Measurements from ENCODE around the gene ADGRE1.
"Not testable (repeated sequence)": the region's sequence is repeated elsewhere in the genome, so short reads cannot be mapped to it uniquely, and the experiment has no call there.

Gene ADGRE1

DNA sequence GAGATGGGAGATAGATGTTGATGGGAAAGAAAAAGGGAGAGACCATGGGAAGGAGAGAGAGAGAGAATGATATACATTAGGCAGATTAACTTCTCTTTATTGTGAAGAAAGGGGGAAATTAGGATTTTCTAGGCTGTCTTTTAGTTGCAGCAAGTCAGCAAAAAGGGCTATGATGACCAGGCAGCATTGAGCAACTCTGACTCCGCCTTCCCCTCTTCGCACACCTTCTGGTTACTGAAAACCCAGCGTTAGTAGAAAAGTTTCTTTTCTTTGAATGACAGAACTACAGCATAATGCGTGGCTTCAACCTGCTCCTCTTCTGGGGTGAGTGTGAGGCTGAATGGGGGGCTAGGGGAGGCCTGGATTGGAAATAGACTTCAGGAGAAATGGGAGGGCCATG lies at the start of gene ADGRE1:
ADGRE1 (plus strand) TSS at position 264 of the 400 bp plus-strand sequence; CDS start at position 294, 30 bp downstream.
- peak; percentile 16 for DNase-seq

GRCh38 chr19:6838062-6838655 lies 49.2 kb upstream of the ADGRE1 start:
- no peak for DNase-seq

DNA sequence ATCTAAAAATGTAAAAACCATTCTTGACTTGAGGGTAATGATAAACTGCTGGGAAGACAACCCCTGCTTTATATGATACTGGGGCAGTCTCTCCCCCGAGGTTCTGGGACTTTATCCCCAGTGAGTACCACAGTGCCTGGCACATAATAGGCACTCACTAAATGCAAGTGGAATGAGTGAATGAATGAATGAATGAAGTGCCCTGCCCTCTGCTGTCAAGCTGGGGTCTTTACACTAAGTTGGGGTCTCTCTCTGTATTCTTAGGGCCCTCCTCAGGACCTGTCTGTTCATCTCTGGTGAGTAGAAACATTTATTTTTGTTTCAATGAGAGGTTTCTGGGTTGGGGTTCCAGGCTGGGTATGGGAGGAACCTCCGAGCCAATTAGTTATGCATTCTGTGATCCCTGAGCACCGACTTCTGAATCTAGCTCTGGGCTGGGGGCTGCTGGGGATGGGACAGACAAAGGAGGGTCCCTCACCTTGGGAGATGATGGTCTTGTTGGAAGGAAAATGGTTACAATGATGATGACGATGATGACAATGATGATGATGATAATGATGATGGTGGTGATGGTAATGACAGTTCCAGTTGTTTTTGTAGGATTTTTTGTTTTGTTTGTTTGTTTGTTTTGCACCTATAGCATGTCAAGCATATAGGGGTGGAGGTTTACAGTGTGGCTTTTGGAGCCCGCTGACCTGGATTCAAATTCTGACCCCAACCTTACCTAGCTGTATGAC lies 44.3 kb upstream of the ADGRE1 start:
- no peak for DNase-seq

- no peak for DNase-seq
These were observed 39.6 kb upstream of the ADGRE1 start for GRCh38 chr19:6847828-6848200.

DNA sequence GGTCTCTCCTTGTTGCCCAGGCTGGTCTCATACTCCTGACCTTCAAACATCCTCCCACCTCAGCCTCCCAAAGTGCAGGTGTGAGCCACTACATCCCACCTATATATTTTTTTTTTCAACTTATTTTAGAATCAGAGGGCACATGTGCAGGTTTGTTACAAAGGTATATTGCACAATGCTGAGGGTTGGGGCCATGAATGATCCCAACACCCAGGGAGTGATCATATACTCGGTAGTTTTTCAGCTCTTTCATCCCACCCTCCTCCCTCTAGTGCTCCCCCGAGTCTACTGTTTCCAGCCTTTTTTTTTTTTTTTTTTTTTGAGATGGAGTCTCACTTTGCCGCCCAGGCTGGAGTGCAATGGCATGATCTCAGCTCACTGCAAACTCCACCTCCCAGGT lies 38.4 kb upstream of the ADGRE1 start:
- DNase-seq, result no peak

DNA sequence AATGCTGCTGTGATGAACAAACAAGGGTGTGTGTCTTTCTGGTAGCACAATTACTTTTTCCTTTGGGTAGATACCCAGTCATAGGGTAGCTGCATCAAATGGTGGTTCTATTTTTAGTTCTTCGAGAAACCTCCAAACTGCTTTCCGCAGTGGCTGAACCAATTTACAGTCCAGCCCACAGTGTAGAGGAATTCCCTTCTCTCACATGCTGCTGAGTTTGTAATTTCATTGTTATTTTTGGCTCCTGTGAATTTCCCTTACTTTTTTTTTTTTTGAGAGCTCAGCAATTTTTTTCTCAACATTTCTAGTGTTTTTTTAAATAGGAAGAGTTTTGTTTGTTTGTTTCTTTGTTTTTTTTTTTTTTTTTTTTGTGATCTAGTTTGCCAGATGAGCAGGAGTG lies 37.5 kb upstream of the ADGRE1 start:
- no peak for DNase-seq

GRCh38 chr19:6851359-6851758 lies 36.0 kb upstream of the ADGRE1 start:
- no peak for DNase-seq

GRCh38 chr19:6852001-6852400 lies 35.4 kb upstream of the ADGRE1 start:
- no peak for DNase-seq

GRCh38 chr19:6853868-6854267 lies 33.5 kb upstream of the ADGRE1 start:
- DNase-seq, result no peak

DNA sequence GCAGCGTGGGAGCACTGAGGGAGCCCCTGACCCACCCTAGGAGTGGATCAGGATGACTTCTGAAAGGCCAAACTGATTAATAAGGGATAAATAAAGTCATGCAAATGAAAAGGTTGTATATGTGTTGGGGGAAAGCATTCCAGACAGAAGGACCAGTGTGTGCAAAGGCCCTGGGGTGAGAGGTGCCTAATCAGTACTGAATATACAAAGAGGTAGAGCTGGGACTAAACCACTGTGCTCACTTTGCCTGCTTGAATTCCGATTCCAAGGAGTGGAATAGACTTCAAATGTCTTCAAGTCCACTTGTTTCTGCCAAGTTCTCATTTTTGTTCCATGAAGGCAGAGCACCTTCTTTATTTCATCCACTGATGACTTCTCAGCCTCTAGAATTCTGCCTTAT lies 32.6 kb upstream of the ADGRE1 start:
- DNase-seq, result no peak

GRCh38 chr19:6856749-6857372 lies 30.5 kb upstream of the ADGRE1 start:
- no peak for DNase-seq

DNA sequence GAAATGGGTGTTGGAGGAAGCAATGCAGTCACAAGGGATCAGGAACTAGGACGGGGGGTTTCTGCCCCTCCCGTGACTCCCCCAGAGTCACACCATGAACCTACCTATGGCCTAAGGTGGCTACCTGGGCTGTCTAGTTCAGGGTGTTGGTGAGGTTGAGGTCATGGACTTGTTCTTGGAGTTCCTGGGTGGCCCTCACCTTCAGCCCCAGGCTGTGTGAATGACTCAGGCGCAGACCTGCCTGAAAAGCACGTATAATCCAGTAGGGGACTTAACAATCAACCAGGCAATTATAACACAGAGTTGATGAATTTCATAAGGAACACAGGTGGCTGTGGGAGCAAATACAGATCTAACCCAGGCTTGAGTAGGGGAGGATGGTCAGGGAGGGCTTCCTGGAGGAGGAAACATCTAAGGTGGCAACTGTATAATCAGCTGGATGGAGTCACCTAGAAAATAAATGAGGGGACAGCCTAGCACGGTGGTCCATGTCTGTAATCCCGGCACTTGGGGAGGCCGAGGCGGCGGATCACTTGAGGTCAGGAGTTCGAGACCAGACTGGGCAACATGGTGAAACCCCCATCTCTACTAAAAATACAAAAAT lies 25.6 kb upstream of the ADGRE1 start:
- no peak for DNase-seq

GRCh38 chr19:6862673-6863078 lies 24.7 kb upstream of the ADGRE1 start:
- DNase-seq, result peak; percentile 93

GRCh38 chr19:6864325-6864940 lies 22.9 kb upstream of the ADGRE1 start:
- DNase-seq, result no peak

DNA sequence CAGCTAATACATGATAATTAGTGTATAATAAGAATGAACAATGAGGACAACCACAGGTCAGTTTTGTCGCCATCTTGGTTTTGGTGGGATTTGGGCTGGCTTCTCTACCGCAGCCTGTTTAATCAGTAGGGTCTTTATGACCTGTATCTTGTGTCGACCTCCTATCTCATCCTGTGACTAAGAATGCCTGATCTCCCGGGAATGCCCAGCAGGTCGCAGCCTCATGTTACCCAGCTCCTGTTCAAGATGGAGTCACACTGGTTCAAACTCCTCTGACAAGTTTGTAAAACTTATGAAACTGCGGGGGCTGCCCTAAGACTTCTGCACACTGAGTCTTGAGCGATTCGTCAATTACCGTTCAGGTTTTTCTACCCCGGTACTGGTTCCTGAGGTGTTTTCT lies 21.5 kb upstream of the ADGRE1 start:
- no peak for DNase-seq

- no peak for DNase-seq
These were observed 20.6 kb upstream of the ADGRE1 start for GRCh38 chr19:6866741-6867151.

GRCh38 chr19:6868351-6868750 lies 19.0 kb upstream of the ADGRE1 start:
- no peak for DNase-seq

GRCh38 chr19:6869151-6869882 lies 18.1 kb upstream of the ADGRE1 start:
- not testable (repeated sequence) for DNase-seq

DNA sequence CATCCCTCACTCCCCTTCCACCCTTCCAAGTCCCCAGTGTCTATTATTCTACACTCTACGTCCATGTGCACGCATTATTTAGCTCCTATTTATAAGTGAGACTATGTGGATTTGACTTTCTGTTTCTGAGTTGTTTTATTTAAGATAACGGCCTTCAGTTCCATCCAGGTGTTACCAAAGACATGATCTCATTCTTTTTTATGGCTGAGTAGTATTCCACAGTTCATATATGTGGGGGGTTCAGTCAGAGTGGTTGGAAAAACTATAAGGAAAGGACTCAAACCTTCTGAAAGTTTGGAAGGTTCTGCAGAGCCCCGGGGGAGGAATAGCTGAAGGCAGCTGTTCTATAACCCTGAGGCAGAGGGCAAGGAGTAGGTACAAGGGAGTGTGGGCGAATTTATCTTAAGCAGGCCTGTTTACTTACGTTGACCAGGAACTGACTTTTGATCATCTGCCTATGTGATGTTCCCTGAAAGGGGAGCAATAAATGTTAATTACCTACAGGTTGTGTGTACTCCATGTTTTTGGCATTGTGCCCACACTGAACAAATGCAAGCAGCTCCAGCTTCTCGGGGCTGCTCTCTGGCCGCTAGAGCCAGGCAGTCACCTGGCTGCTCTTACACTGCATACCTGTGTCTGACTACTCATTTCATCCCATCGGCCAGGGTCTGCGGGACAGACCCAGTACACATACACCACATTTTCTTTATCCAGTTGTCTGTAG lies 13.5 kb upstream of the ADGRE1 start:
- no peak for DNase-seq

DNA sequence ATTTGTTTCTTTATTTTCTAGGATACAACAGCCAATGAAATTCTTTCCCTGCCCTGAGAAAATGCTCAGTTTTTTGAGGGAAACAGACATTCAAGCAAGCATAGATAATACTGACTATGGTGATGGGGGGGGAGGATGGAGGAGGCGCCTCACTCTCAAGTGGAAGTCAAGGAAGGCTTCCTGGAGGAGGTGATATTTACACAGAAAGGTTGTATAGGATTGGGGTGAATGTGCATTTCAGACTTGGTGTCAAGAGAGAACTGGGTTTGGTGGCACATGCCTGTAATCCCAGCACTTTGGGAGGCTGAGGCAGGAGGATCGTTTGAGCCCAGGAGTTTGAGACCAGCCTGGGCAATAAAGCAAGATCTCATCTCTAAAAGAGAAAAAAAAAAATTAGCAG lies 12.2 kb upstream of the ADGRE1 start:
- DNase-seq, result no peak

DNA sequence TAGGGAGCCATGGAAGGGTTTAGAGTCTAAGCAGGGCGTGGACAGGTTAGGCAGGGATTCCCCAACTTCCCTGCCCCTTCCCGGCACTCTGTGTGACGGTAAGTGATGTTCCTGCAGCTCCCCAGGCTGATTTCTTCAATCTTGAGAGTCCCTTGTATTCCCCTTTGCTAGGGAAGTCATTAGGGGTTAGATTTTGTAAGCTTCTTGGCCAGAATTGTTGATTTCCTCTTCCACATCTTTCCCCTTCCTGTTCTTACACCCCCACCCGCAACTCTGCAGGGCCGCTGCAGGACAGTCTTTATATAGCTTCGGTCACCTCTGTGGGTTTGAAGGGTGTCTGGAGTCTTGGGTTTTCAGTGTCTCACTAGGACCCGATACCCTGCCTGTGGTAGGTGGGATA lies 10.6 kb upstream of the ADGRE1 start:
- DNase-seq, result no peak

DNA sequence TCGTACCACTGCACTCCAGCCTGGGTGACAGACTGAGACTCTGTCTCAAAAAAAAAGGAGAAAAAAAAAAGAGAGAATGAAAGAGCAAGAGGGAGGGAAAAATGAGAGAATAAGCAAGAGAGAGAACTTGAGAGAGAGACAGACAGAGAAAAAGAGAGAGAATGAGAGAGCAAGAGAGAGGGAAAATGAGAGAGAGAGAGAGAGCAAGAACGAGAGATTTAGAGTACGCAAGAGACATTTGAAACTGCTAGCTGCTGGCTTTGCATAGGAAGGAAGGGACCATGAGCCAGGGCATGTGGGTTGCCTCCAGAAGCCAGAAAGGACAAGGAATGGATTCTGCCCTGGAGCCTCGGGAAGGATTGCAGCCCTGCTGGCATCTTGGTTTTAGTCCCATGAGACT lies 9.6 kb upstream of the ADGRE1 start:
- no peak for DNase-seq

All from activated naive CD4-positive, alpha-beta T cell treated with Interleukin-2 at 50 U/mL for 16 hours (primary cell).